LNCAP (cell line): Measurements from ENCODE around the gene OR7A10.
A peak's percentile ranks its signal among the peaks of the same experiment; 100 is the strongest.

Experiments used
- CTCF ChIP-seq: fragments of 450-650 bp; IDR thresholded peaks from 2 replicates; pipeline ENCODE4 v1.5.1; 2017; ENCODE audit warnings: mild to moderate bottlenecking

OR7A10 gene

GRCh38 chr19:14848822-14849221 is at the start of gene OR7A10:
Gene OR7A10 (minus strand): TSS chr19:14848922. CDS start chr19:14841877, 7,045 bp downstream.
- TF ChIP-seq CTCF: no peak

- TF ChIP-seq CTCF: no peak
Measured at GRCh38 chr19:14890643-14891379, 42.1 kb upstream of the OR7A10 start.

- no peak for TF ChIP-seq CTCF
Measured at GRCh38 chr19:14889994-14890642, 41.4 kb upstream of the OR7A10 start.

- no peak for TF ChIP-seq CTCF
Measured at GRCh38 chr19:14886032-14886431, 37.3 kb upstream of the OR7A10 start, which contains the start of gene OR7A17. Gene OR7A17 (minus strand): TSS chr19:14886132. CDS start chr19:14881355, 4,777 bp downstream.

GRCh38 chr19:14871619-14872230 is 23.0 kb upstream of the OR7A10 start:
- TF ChIP-seq CTCF: peak; percentile 71

- no peak for TF ChIP-seq CTCF
Measured at GRCh38 chr19:14868497-14868896, 19.8 kb upstream of the OR7A10 start.

GRCh38 chr19:14843578-14843977 is 5.1 kb downstream of the OR7A10 start:
- no peak for TF ChIP-seq CTCF
